Measurements from ENCODE around the gene TMEM18. TPM values are rescaled to one million over a fixed set of nuclear protein-coding genes. Genes with fewer than 3 reads are reported as not detected.

Gene TMEM18
- total RNA-seq, 2 donors from 2014 or later, result 10.9 to 13.2 TPM

- Histone ChIP-seq H3K4me1 (no peaks in the 10 kb centered on the region), H3K4me3 (no peak overlapping the region), H3K27me3 (no peaks in the 10 kb centered on the region), H3K27ac (no peak overlapping the region), H3K9me3 (no peaks in the 10 kb centered on the region), H3K36me3 (replicated peaks in 1 of 2; ENCODE audit: insufficient read depth in 1 of 2, low read depth in 2 of 2) (no peaks in the 10 kb centered on the region)
- ATAC-seq (no peak), DNase-seq (no peak)
- intact Hi-C loops (cut with DNase I), result no loop called here
- TF ChIP-seq POLR2A (IDR thresholded peaks at IDR 0.05) (no peak), CTCF (IDR thresholded peaks at IDR 0.05) (no peak)
- WGBS, 2 donors, result 72 to 79% methylated on average over 20 to 21 of the region's 21 CpGs
Observed at GRCh38 chr2:720842-721241, 43.6 kb upstream of the TMEM18 start.

- Histone ChIP-seq H3K9me3 (no peaks in the 10 kb centered on the region), H3K27ac (no peak overlapping the region), H3K4me1 (no peaks in the 10 kb centered on the region), H3K36me3 (replicated peaks in 1 of 2; ENCODE audit: insufficient read depth in 1 of 2, low read depth in 2 of 2) (no peaks in the 10 kb centered on the region), H3K4me3 (no peak overlapping the region), H3K27me3 (no peaks in the 10 kb centered on the region)
- TF ChIP-seq POLR2A (IDR thresholded peaks at IDR 0.05) (no peak), CTCF (IDR thresholded peaks at IDR 0.05) (no peak)
- ATAC-seq, result no peak
- 40 to 44% methylated on average over 9 of the region's 9 CpGs for WGBS, 2 donors
- DNase-seq, result no peak
- intact Hi-C loops (cut with DNase I), result loop anchor here (10.0 kb wide), 1 partner anchor 825 kb away; no protein-coding TSS in a partner anchor
Observed at GRCh38 chr2:719734-720133, 42.5 kb upstream of the TMEM18 start.

GRCh38 chr2:719191-719590 is 42.0 kb upstream of the TMEM18 start:
- H3K4me1 ChIP-seq, result no peaks in the 10 kb centered on the region
- ATAC-seq (no peak), DNase-seq (no peak)
- no peaks in the 10 kb centered on the region for H3K36me3 ChIP-seq (replicated peaks in 1 of 2; ENCODE audit: insufficient read depth in 1 of 2, low read depth in 2 of 2)
- H3K4me3 ChIP-seq, result no peak overlapping the region
- H3K27me3 ChIP-seq, result no peaks in the 10 kb centered on the region
- intact Hi-C loops (cut with DNase I), result loop anchor here (10.0 kb wide), 1 partner anchor 826 kb away; no protein-coding TSS in a partner anchor
- no peak for TF ChIP-seq POLR2A (IDR thresholded peaks at IDR 0.05)
- no peak for TF ChIP-seq CTCF (IDR thresholded peaks at IDR 0.05)
- H3K27ac ChIP-seq, result no peak overlapping the region
- H3K9me3 ChIP-seq, result no peaks in the 10 kb centered on the region

GRCh38 chr2:717661-718060 is 40.5 kb upstream of the TMEM18 start:
- H3K27me3 ChIP-seq, result no peaks in the 10 kb centered on the region
- no peak overlapping the region for H3K27ac ChIP-seq
- H3K36me3 ChIP-seq (replicated peaks in 1 of 2; ENCODE audit: insufficient read depth in 1 of 2, low read depth in 2 of 2), result no peaks in the 10 kb centered on the region
- H3K4me3 ChIP-seq, result no peak overlapping the region
- TF ChIP-seq CTCF (IDR thresholded peaks at IDR 0.05), result no peak
- no peak for TF ChIP-seq POLR2A (IDR thresholded peaks at IDR 0.05)
- H3K9me3 ChIP-seq, result no peaks in the 10 kb centered on the region
- intact Hi-C loops (cut with DNase I), result loop anchor here (10.0 kb wide), 1 partner anchor 827 kb away; no protein-coding TSS in a partner anchor
- 79 to 81% methylated on average over 5 of the region's 5 CpGs for WGBS, 2 donors
- DNase-seq, result no peak
- no peak for ATAC-seq
- H3K4me1 ChIP-seq, result no peaks in the 10 kb centered on the region

- no peaks in the 10 kb centered on the region for H3K27me3 ChIP-seq
- no peak overlapping the region for H3K4me3 ChIP-seq
- TF ChIP-seq CTCF (IDR thresholded peaks at IDR 0.05) (peak in 1 of 7 experiments; percentile 11), POLR2A (IDR thresholded peaks at IDR 0.05) (no peak)
- H3K9me3 ChIP-seq, result no peaks in the 10 kb centered on the region
- H3K4me1 ChIP-seq, result no peaks in the 10 kb centered on the region
- H3K36me3 ChIP-seq (replicated peaks in 1 of 2; ENCODE audit: insufficient read depth in 1 of 2, low read depth in 2 of 2), result no peaks in the 10 kb centered on the region
- no peak overlapping the region for H3K27ac ChIP-seq
- intact Hi-C loops (cut with DNase I), result loop anchor here (10.0 kb wide), 1 partner anchor 829 kb away; no protein-coding TSS in a partner anchor
- 57% methylated on average over 12 to 18 of the region's 18 CpGs for WGBS, 2 donors
- no peak for ATAC-seq
- no peak for DNase-seq
Observed at GRCh38 chr2:715854-716560, 38.8 kb upstream of the TMEM18 start.
